GM12875 (cell line): ENCODE measurements around the gene ASB5.

Experiments
- H3K4me3 ChIP-seq: one replicate; pipeline ENCODE4 v1.5.1; 2011; ENCODE audit warnings: low read depth, low read length, control low read depth
- CTCF ChIP-seq: IDR thresholded peaks from 2 replicates; pipeline ENCODE4 v1.5.1; 2011; ENCODE audit warnings: low read depth, mild to moderate bottlenecking, control low read depth, inconsistent platforms, low read length, moderate library complexity, borderline replicate concordance; ENCODE audit not compliant: insufficient read depth

The ASB5 gene

GRCh38 chr4:176266026-176266425 is 3.0 kb downstream of the ASB5 start:
- no peak overlapping the region for H3K4me3 ChIP-seq
- TF ChIP-seq CTCF = no peak

- H3K4me3 ChIP-seq = no peak overlapping the region
- no peak for TF ChIP-seq CTCF
Measured at GRCh38 chr4:176262243-176262642, 6.8 kb downstream of the ASB5 start.

- TF ChIP-seq CTCF = no peak
- no peak overlapping the region for H3K4me3 ChIP-seq
Measured at GRCh38 chr4:176261481-176261880, 7.5 kb downstream of the ASB5 start.

GRCh38 chr4:176261018-176261417 is 8.0 kb downstream of the ASB5 start:
- no peak for TF ChIP-seq CTCF
- H3K4me3 ChIP-seq = no peak overlapping the region

- no peak for TF ChIP-seq CTCF
- no peak overlapping the region for H3K4me3 ChIP-seq
Measured at GRCh38 chr4:176259330-176260090, 9.5 kb downstream of the ASB5 start.

GRCh38 chr4:176258135-176258534 is 10.9 kb downstream of the ASB5 start:
- TF ChIP-seq CTCF = no peak
- no peak overlapping the region for H3K4me3 ChIP-seq

GRCh38 chr4:176256921-176257320 is 12.1 kb downstream of the ASB5 start:
- H3K4me3 ChIP-seq = no peak overlapping the region
- no peak for TF ChIP-seq CTCF
